HG03064 (cell line): ENCODE results near the gene CTSD.
"Not testable (repeated sequence)": the region's sequence is repeated elsewhere in the genome, so short reads cannot be mapped to it uniquely, and the experiment has no call there.

Source experiments
- ATAC-seq: cut with Tn5 transposase; IDR thresholded peaks from one replicate; pipeline ENCODE4 v1.9.1; 2021; ENCODE audit warnings: low read depth; ENCODE audit not compliant: unreplicated experiment

Gene CTSD

GRCh38 chr11:1763796-1764661 lies at the start of gene CTSD:
TSS of gene CTSD (minus strand) at chr11:1763927. CDS start at chr11:1763859, 68 bp downstream.
- ATAC-seq = no peak

- not testable (repeated sequence) for ATAC-seq
These were observed 49.6 kb upstream of the CTSD start for GRCh38 chr11:1813356-1813755.

- ATAC-seq = no peak
These were observed 49.1 kb upstream of the CTSD start for GRCh38 chr11:1812801-1813200.

GRCh38 chr11:1812274-1812673 lies 48.5 kb upstream of the CTSD start:
- no peak for ATAC-seq

GRCh38 chr11:1810761-1811160 lies 47.0 kb upstream of the CTSD start:
- ATAC-seq = no peak

GRCh38 chr11:1807264-1807995 lies 43.7 kb upstream of the CTSD start:
- no peak for ATAC-seq

GRCh38 chr11:1805525-1805924 lies 41.8 kb upstream of the CTSD start:
- ATAC-seq = no peak

GRCh38 chr11:1803835-1804519 lies 40.2 kb upstream of the CTSD start:
- not testable (repeated sequence) for ATAC-seq

GRCh38 chr11:1803246-1803645 lies 39.5 kb upstream of the CTSD start:
- no peak for ATAC-seq

GRCh38 chr11:1797391-1798125 lies 33.8 kb upstream of the CTSD start:
- ATAC-seq = no peak

- ATAC-seq = no peak
These were observed 32.8 kb upstream of the CTSD start for GRCh38 chr11:1796413-1797011.

- ATAC-seq = no peak
These were observed 29.4 kb upstream of the CTSD start for GRCh38 chr11:1793081-1793480.

- ATAC-seq = no peak
These were observed 28.7 kb upstream of the CTSD start for GRCh38 chr11:1792461-1792860.

GRCh38 chr11:1791912-1792311 lies 28.2 kb upstream of the CTSD start:
- no peak for ATAC-seq

- no peak for ATAC-seq
These were observed 22.7 kb upstream of the CTSD start for GRCh38 chr11:1786466-1786865.

- no peak for ATAC-seq
These were observed 22.2 kb upstream of the CTSD start for GRCh38 chr11:1785749-1786413.

- ATAC-seq = no peak
These were observed 21.3 kb upstream of the CTSD start for GRCh38 chr11:1784761-1785650.

- no peak for ATAC-seq
These were observed 20.2 kb upstream of the CTSD start for GRCh38 chr11:1783725-1784529.
